GM15510 (cell line): ENCODE results near the gene ZFP69.

Experiments
- POLR2A ChIP-seq: IDR thresholded peaks from 3 replicates; pipeline ENCODE4 v1.6.1; 2011; ENCODE audit warnings: borderline replicate concordance; ENCODE audit not compliant: insufficient read length; ENCODE audit errors: extremely low read depth

Gene ZFP69

DNA sequence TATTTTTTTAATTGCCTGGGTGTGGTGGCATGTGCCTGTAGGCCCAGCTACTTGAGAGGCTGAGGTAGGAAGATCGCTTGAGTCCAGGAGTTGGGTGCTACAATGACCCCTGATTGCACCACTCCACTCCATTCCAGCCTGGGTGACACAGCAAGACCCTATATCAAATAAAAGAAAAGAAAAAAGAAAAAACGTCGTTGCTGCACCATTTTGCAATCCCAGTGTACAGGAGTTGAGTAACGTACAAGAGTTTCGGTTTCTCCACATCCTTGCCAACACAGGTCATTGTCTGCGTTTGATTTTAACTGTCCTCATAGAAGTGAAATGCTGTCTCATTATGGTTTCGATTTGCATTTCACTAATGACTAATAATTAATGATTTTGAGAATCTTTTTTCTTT is 62.2 kb downstream of the ZFP69 start:
- TF ChIP-seq POLR2A, result no peak
